ENCODE results near the gene NCKIPSD.

GRCh38 chr3:48633743-48634142 lies 52.0 kb downstream of the NCKIPSD start:
- TF ChIP-seq, protein P1, sequence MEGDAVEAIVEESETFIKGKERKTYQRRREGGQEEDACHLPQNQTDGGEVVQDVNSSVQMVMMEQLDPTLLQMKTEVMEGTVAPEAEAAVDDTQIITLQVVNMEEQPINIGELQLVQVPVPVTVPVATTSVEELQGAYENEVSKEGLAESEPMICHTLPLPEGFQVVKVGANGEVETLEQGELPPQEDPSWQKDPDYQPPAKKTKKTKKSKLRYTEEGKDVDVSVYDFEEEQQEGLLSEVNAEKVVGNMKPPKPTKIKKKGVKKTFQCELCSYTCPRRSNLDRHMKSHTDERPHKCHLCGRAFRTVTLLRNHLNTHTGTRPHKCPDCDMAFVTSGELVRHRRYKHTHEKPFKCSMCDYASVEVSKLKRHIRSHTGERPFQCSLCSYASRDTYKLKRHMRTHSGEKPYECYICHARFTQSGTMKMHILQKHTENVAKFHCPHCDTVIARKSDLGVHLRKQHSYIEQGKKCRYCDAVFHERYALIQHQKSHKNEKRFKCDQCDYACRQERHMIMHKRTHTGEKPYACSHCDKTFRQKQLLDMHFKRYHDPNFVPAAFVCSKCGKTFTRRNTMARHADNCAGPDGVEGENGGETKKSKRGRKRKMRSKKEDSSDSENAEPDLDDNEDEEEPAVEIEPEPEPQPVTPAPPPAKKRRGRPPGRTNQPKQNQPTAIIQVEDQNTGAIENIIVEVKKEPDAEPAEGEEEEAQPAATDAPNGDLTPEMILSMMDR (IDR thresholded peaks at IDR 0.05 in 2 of 3, conservative IDR thresholded peaks at IDR 0.05 in 1 of 3; ENCODE audit: borderline replicate concordance in 1 of 3, insufficient read depth in 1 of 3, low read depth in 2 of 3, low read length in 2 of 3), result no peak
- no peak for TF ChIP-seq POLR2AphosphoS5 (IDR thresholded peaks at IDR 0.05; ENCODE audit: low read depth, low read length)
- TF ChIP-seq POLR2A (IDR thresholded peaks at IDR 0.05; ENCODE audit: borderline replicate concordance, extremely low read depth, insufficient read depth, insufficient read length), result no peak
